Head of caudate nucleus (tissue), 42 donors: ENCODE results near the gene MARK2.

Source experiments
- DNase-seq, 42 donors: peaks; one replicate each; pipeline versions ENCODE4 v3.0.0 to v3.0.0-alpha.2; 2020 to 2021; ENCODE audit warnings: mixed read lengths in 7 of 42
- intact Hi-C: fragments of 100-400 bp; cut with DNase I; formaldehyde crosslinking; loops from one replicate; pipeline ENCODE4 v1.15.0; 2022

Gene MARK2

DNA sequence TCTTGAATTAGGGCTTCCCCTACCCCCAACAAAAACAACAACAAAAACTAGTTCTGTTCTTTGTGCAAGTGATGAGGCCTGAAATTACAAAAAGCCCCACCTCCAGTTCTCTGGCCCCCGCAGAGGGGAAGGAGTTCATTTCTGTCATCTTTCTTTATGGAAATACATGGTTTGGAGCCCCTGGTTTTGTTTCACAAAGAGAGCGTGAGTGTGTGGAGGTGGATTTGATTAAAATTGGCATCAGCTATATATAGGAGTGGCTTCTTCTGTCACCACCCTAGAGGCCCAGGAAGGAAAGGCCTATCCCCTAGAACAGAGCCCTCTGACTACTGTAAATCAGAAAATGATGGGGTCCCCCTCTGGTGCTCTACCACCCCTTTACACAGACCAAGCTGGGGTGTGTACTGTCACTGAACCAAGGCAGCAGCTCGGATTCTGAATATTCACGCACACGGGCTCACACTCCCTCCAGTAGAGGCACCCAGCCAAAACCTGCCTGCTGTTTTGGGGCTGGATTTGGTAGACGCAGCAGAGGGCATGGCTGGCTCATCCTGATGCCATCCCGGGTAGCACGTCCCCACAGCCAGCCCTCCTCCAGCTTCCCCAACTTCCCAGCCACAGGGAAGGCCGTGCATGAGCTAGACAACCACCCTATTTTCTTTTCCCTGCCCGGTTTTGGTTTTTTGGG is 58.7 kb downstream of the MARK2 start:
- intact Hi-C loops: no loop called here
- peak in 21 of 42 donors; percentile 40 to 79 (median 61) for DNase-seq

DNA sequence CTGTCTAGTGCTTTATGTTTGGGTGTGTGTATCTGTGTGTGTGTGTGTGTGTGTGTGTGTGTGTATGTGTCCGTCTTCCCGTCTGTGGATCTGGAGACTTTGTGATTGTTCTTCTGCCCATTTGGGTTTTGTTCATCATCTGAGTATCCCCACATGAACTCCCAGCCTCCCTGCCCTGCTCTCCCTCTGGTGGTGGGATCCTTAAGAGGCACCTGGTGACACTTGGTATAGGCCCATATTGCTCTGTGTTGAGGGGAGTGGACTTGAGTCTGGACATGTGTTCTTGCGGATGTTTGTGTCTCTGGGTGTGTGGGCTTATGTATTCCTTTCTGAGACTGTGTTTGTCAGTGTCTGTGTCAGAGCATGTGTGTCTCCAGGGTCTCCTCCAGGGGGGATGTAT is 62.8 kb downstream of the MARK2 start:
- no peak for DNase-seq
- intact Hi-C loops: no loop called here

DNA sequence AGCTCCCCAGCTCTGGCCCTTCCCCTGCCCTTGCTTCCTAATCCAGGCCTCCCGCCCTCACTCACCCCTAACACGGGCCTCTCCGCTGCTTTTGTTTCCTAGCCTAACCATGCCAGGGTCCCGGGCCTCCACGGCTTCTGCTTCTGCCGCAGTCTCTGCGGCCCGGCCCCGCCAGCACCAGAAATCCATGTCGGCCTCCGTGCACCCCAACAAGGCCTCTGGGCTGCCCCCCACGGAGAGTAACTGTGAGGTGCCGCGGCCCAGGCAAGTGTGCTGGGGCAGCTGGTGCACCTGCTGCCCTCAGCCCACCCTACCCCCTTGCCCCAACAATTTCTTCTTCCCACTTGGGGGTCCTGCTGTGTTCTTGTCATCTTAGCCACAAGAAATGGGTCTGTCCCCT is 65.0 kb downstream of the MARK2 start:
- intact Hi-C loops: no loop called here
- DNase-seq: no peak

DNA sequence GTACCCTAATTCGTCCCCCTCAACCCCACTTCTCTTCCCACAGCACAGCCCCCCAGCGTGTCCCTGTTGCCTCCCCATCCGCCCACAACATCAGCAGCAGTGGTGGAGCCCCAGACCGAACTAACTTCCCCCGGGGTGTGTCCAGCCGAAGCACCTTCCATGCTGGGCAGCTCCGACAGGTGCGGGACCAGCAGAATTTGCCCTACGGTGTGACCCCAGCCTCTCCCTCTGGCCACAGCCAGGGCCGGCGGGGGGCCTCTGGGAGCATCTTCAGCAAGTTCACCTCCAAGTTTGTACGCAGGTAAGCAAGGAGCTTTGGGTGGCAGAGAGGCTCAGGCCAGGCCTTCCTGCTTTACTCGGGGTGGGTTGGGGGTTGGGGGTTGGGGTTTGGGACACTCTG is 65.8 kb downstream of the MARK2 start:
- intact Hi-C loops: no loop called here
- DNase-seq: no peak

DNA sequence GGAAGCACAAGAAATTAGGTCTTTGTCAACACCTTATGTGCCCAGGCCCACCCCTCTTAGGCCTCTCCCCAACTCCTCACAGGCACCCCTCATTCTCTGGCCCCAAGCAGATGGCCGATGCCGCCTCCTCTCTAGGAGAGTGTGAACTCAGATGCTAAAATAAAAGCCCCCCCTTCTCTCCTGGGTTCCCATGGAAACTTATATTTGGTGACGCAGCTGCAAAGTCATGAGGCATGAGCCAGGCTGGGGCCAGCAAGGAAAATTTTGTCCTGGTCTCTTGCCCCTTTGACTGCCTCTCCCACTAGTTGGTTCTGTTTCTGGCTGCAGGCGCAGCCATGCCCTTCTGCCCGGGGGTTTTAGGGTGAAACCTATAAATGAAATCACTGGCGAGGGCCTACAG is 66.3 kb downstream of the MARK2 start:
- peak in 7 of 42 donors; percentile 36 to 65 (median 44) for DNase-seq
- intact Hi-C loops: no loop called here

DNA sequence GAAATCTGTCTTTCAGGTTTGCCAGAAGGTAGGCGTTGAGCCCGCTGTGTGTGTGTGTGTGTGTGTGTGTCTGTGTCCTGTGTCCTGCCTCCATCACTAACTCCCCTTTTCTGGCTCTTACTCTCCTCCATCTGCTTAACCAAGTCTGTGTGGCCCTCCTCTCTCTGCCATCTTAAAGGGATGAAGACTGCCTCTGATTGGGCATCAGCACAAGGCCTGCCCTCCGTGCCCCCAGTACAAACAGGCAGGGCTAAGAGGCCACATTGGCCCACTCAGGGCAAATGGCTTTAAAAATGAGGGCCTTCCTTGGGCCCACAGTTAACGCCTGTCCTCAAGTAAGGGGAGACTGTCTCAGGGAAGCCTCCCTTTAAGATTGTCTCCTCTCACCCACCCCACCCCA is 67.2 kb downstream of the MARK2 start:
- no peak for DNase-seq
- intact Hi-C loops: no loop called here

DNA sequence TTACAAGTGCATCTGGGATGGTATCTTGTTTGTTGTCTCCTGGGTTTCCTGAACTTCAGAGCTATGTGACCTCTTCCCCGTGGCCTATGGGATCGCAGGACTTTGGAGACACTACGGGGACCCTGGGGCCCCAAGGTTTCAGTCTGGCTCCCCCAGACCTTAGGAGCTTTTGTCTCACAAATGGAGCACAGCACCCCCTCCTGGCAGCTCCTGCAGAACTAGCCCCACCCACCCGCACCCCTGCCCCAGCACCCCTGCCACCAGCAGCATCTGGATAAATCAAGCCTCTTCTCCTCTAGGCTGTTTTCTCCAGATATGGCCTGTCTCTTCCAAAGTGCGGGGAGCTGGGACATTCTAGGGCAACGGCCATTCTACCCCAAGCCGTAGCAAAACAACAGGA is 67.7 kb downstream of the MARK2 start:
- intact Hi-C loops: no loop called here
- peak in 16 of 42 donors; percentile 49 to 77 (median 65) for DNase-seq

DNA sequence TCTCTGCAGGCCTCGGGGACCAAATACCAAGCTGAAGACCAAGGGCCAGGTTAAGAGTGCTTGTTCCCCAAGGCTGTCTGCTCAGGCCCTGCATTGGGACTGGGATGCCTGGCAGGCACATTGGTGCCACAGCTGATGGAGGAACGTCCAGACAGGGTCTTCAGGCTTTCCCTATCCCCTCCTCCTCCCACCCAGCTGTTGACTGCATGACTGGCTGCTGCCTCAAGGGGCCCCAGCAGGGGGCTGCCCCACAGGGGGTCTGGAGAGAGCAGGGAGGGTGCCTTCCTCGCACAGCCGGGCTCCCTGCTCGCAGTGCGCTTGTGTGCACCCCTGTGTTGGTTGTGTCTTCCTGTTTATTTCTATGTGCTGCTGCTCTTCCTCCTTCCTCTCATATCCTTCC is 68.2 kb downstream of the MARK2 start:
- DNase-seq: no peak
- intact Hi-C loops: no loop called here

DNA sequence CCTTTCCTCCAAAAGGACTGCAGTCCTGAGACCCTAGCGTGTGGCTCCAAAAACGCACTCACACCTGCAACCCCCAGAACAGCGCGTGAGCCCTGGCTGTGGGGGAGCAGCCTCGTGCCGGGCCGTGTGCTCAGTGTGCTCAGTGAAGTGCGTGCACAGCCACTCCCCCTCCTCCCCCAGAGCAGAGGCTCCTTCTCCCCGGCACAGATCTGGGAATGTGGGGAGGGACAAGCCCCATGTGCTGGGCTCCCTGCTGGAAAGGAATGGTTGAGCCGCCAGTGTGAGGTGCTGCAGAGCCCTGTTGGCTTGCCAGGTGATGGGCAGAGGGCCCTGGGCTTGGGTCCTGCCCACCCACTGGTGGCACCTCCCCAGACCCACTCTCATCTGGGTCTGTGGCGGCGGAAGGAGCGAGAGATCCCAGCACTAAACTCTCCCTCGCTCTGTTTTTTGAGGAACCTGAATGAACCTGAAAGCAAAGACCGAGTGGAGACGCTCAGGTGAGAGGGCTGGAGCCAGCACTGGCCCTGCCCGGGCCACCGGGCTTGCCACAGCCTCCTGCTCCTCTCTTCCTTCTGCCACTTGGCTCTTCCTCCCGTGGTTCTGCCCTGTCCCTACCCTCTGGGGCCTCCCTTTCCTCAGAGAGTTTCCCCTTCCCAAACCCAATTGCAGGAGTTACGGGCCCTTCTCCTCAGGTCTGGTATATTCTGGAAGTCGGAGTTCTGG is 69.1 kb downstream of the MARK2 start:
- peak; percentile 39 to 94 (median 77) for DNase-seq
- intact Hi-C loops: no loop called here

DNA sequence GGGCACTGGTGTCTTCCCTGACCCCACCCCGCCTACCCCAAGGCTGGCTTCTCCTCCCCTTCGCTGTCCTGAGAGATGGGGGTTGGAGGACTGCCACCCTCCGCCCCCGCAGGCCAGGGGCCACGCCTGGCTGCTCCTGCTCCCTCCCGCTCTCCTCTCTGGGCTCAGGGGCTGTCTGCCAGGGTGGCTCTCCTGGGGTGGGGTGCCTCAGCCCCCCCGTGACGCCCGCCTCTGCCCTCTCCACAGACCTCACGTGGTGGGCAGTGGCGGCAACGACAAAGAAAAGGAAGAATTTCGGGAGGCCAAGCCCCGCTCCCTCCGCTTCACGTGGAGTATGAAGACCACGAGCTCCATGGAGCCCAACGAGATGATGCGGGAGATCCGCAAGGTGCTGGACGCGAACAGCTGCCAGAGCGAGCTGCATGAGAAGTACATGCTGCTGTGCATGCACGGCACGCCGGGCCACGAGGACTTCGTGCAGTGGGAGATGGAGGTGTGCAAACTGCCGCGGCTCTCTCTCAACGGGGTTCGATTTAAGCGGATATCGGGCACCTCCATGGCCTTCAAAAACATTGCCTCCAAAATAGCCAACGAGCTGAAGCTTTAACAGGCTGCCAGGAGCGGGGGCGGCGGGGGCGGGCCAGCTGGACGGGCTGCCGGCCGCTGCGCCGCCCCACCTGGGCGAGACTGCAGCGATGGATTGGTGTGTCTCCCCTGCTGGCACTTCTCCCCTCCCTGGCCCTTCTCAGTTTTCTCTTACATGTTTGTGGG is 69.9 kb downstream of the MARK2 start:
- intact Hi-C loops: no loop called here
- DNase-seq: peak in 1 of 42 donors; percentile 25

DNA sequence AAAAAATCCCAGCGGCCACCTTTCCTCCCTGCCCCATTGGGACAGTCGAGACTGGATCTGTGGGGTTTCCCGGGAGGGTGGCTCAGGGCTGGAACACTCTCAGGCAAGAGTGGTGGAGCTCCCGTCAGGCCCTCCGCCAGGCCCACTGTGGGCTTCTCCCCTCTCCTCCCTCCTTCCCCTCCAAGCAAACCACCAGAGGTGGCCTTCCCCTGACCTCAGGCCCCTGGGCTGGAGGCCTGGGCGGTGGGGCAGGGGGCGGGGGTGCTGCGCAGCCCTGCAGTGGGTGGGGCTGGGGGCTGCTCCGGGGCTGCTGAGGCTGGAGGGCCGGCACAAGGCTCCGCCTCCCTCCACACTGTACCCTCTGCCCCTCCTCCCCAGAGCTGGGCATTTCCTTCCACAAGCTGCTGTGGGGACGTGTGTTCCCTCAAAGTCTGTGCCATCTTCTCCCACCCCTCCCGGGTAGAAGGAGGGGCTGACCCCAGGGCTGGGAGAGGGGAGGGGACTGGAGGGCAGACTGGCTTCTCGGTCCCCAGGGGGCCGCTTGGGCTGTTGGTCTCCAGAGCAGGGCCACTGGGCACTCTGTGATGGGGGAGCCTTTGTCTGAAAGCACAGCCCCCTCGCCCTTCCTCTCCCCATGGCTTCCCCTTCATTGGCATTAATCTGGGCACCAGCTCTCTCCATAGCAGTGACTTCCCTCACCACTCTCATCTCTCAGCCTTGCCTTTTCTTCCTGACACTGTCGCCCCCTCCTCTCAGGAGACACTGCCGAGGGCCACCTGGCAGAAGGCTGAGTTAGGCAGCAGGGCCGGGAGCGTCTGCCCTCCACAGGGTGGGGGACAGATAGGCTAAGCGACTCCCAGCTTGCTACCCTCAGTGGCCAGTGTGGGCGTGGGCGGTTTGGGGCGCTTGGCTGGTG is 70.9 kb downstream of the MARK2 start:
- intact Hi-C loops: no loop called here
- no peak for DNase-seq

DNA sequence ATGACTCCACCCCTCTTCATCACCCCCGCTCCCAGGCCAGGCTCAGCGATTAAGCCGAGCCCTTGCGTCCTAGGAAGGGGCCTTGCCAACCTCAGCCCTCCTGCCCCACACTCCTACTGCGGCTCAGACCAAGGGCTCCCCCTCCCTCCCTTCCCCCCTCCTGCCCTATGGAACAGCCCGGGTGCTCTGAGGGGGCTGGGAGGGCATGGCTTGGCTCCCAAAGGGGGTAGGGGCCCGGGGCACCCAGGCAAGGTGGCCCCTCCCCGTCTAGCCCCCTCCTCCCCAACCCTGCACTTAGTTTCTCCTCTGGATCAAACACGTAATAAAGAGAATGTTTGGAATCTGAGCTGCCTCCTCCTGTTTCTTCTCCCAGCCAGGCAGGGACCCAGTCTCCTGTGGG is 71.8 kb downstream of the MARK2 start:
- DNase-seq: no peak

DNA sequence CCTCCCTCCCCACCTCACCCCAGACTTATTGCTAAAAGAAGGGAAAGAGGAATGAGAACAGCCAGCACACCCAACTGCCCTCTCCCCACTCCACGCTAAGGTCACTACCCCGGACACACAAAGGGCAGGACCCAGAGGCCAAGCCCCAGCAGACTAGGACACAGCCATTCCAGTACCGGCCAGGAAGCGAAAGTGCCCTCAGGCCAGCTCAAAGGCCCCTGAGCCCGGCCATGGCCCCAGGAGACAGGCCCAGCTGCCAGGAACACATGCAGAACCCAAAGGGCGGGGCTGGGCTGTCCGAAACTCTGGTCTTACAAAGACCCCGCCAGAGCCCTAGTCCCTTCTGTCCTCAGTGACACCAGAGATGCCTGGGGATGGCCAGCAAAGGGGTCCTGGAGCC is 72.5 kb downstream of the MARK2 start:
- intact Hi-C loops: no loop called here
- no peak for DNase-seq

More for the DNA sequence above, 71.8 kb downstream of the MARK2 start:
- intact Hi-C loops: no loop called here

DNA sequence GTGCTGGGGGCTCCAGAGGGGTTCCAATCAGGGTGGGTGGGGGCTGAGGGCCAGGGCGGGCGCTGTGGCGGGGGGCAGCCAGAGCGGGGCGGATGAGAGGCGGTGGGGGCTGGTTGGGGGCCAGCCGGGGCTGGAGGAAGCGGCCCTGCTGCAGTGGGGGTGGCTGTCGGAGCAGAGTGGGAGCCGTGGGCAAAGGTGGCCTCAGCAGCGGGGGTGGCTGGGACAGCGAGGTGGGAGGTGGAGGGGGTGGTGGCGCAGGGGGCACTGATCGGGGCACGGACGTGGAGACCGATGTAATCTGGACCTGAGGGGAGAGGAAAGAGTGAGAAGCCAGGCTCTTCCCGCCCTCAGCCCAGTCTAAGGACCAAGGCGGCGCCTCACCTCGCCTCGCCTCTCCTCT is 73.0 kb downstream of the MARK2 start:
- intact Hi-C loops: no loop called here
- no peak for DNase-seq

DNA sequence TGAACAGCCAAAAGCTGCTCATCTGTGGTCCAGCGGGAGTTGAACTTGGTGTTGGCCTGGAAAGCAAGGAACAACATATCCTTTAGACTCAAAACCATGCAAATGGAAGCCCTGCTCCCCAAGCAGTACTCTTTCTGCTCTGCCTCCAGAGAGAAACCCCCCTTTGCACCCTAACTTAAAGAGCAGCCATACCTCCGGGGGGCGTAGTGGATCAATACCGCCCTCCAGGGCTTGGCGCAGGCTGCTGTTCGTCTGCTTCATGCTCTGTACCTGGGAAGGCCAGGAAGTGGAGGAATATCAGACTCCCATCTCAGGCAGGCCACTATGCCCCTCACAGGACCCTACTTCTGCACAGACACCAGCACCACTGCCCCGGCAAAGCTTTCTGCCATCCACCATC is 73.8 kb downstream of the MARK2 start:
- intact Hi-C loops: no loop called here
- no peak for DNase-seq

DNA sequence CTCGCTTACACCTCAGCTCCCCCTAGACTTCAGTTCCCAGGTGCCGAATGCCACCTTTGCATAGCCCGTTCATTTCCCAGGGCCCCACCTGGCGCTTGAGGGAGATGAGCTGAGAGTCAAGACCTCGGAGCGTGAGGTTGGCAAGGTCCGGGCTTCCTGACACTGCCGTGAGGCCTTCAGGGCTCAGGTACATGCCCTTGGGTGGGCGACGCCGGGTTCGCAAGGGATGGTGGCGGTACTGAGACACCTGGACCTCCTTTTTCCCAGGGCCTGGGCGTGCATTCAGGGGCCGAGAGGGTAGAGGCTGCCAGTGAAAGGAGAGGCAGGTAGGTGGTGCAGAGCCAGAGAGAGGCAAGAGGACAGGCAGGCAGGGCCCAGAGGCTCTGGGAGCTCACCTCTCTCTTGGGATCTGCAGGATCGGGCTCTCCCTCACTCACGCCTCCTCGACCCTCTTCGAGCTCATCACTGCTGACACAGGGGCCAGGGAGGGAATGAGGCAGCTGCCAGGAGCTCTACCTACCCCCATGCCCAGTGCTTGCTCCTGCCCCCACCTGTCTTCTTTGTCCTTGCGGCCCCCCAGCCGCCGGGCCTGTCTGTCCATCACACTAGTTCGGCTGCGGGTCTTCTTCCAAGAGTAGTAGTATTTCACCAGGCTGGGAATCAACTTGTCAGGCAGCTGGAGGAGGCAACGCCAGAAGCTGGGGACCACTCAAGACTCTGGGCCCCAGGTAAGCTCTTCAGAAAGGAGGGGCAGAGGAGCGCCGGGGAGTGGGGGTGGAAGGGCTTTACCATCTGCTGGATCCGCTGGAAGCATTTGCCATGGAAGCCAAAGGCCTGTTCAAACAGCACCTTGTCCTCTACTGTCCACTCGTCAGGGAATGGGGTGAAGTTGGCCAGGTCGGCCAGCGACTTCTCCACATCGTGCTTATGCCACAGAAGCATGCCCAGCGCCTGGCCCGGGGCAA is 75.2 kb downstream of the MARK2 start:
- DNase-seq: no peak
- intact Hi-C loops: no loop called here

DNA sequence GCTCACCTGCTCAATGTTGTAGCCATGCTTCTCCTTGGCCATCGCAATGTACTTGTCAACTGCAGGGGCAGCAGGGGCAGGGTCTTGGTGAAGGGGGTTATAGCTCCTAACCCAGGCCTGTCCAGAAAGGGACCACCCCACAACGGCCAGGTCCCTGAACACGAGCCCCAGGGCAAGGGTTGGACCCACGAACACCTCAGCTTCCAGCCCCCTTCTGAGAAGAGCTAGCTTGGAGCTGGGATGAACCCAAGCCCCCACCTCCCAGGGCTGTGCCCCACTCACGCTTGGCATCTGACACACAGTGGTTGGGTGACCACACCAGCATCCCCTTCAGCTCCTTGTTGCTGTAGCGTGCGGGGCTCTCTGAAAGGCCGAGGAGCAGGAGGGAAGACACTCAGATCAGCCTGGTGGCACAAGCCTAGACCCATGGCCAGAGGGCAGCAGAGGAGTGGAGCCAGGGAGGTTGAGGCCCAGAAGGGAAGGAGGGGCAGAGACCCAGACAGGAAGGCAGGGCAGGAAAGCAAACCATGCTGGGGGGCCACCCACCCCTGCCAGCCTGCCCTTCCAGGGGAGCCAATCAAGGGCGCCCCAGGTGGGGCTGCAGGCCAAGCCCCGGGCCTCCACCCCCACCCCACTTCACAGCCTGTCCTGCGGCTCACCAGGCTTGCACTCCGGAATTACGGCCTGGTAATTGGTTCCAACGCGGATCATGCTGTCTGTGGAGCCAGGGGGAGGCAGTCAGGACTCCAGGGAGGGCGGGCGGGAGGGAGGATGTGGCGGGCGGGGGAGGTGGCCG is 76.2 kb downstream of the MARK2 start:
- DNase-seq: peak in 5 of 42 donors; percentile 23 to 57 (median 42)
- intact Hi-C loops: no loop called here
